Glutamatergic neuron (in vitro differentiated cells): ENCODE data around the gene KLF5. TPM values are rescaled to one million over a fixed set of nuclear protein-coding genes. Genes with fewer than 3 reads are reported as not detected.

Experiments used
- DNase-seq: peaks from one replicate; pipeline ENCODE4 v3.0.0; 2022
- H3K27ac Mint-ChIP-seq: one replicate; pipeline ENCODE4 v1.8.0; 2020; ENCODE audit warnings: mild to moderate bottlenecking, mixed read lengths, inconsistent platforms; ENCODE audit not compliant: unreplicated experiment
- H3K27me3 Mint-ChIP-seq: one replicate; pipeline ENCODE4 v1.8.0; 2020; ENCODE audit warnings: mild to moderate bottlenecking, moderate library complexity, mixed read lengths, inconsistent platforms; ENCODE audit not compliant: unreplicated experiment
- H3K36me3 Mint-ChIP-seq: one replicate; pipeline ENCODE4 v1.8.0; 2020; ENCODE audit warnings: mild to moderate bottlenecking, mixed read lengths, inconsistent platforms; ENCODE audit not compliant: unreplicated experiment
- H3K4me1 Mint-ChIP-seq: one replicate; pipeline ENCODE4 v1.8.0; 2020; ENCODE audit warnings: mild to moderate bottlenecking, low read depth, mixed read lengths, inconsistent platforms; ENCODE audit not compliant: unreplicated experiment
- H3K4me3 Mint-ChIP-seq: one replicate; pipeline ENCODE4 v1.8.0; 2020; ENCODE audit warnings: mild to moderate bottlenecking, mixed read lengths, inconsistent platforms; ENCODE audit not compliant: unreplicated experiment
- H3K9me3 Mint-ChIP-seq: one replicate; pipeline ENCODE4 v1.8.0; 2020; ENCODE audit warnings: mild to moderate bottlenecking, moderate library complexity, mixed read lengths, inconsistent platforms; ENCODE audit not compliant: unreplicated experiment
- total RNA-seq: library from RNA; stranded (reverse); fragmentation: NEBNext Ultra II Directional; extraction: Animal tissue kit (Norgen Biotek cat#: 25700); gene quantifications from one replicate; pipeline ENCODE4 v1.2.1, GENCODE V29; 2021; ENCODE audit not compliant: unreplicated experiment
- TF ChIP-seq, protein P1 (sequence below): fragments of 200-600 bp; sonication (generic); IDR thresholded peaks from one replicate; pipeline ENCODE4 v1.5.0; 2021; ENCODE audit not compliant: partially characterized antibody, unreplicated experiment

KLF5 gene
- total RNA-seq, 1 donor from 2014 or later = 0.34 TPM

DNA sequence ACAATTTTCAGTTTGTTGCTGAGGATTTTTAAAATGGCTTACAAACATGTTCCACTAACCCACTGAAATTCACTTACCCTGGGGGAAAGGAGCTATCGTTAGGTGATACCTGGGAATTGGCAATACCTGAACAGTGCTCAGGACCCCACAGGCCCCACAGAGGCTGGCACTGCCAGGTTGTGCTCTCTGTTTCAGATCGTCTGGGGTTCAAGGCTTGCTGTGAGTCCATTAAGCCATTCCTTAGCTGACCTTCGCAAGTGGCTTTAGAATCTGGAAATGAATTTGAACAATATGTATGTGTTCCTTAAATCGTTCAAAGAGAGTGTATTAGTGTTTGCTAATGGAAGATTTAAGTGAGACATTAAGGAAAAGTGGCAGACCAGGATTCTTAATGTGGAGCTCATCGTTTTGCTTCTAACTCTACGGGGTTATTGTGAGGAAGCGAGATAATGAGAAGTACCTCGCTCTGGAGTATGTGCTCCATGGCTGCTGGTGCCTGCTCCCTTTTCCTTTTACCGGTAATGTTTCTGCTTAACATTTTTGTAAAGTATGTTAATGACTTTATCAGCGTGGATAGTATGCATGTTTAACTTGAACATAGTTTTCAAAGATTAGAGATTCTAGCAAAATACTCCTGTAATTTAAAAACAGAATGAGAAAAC is 13.6 kb downstream of the KLF5 start:
- H3K27ac Mint-ChIP-seq = no peak overlapping the region
- DNase-seq = no peak
- TF ChIP-seq, protein P1, sequence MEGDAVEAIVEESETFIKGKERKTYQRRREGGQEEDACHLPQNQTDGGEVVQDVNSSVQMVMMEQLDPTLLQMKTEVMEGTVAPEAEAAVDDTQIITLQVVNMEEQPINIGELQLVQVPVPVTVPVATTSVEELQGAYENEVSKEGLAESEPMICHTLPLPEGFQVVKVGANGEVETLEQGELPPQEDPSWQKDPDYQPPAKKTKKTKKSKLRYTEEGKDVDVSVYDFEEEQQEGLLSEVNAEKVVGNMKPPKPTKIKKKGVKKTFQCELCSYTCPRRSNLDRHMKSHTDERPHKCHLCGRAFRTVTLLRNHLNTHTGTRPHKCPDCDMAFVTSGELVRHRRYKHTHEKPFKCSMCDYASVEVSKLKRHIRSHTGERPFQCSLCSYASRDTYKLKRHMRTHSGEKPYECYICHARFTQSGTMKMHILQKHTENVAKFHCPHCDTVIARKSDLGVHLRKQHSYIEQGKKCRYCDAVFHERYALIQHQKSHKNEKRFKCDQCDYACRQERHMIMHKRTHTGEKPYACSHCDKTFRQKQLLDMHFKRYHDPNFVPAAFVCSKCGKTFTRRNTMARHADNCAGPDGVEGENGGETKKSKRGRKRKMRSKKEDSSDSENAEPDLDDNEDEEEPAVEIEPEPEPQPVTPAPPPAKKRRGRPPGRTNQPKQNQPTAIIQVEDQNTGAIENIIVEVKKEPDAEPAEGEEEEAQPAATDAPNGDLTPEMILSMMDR = no peak
- H3K27me3 Mint-ChIP-seq = no peaks in the 10 kb centered on the region
- peaks cover 5% of the 10 kb centered on the region for H3K4me1 Mint-ChIP-seq
- no peak overlapping the region for H3K4me3 Mint-ChIP-seq
- no peaks in the 10 kb centered on the region for H3K9me3 Mint-ChIP-seq
- H3K36me3 Mint-ChIP-seq = no peaks in the 10 kb centered on the region

GRCh38 chr13:73073050-73073449 is 14.2 kb downstream of the KLF5 start:
- TF ChIP-seq, protein P1 = no peak
- Mint-ChIP-seq H3K27me3 (no peaks in the 10 kb centered on the region), H3K4me3 (no peak overlapping the region), H3K36me3 (no peaks in the 10 kb centered on the region), H3K4me1 (peaks cover 5% of the 10 kb centered on the region), H3K9me3 (no peaks in the 10 kb centered on the region), H3K27ac (no peak overlapping the region)
- DNase-seq = no peak

GRCh38 chr13:73074014-73074413 is 15.2 kb downstream of the KLF5 start:
- Mint-ChIP-seq H3K4me3 (no peak overlapping the region), H3K4me1 (peaks cover 5% of the 10 kb centered on the region), H3K27me3 (no peaks in the 10 kb centered on the region), H3K27ac (no peak overlapping the region), H3K36me3 (peaks cover 4% of the 10 kb centered on the region), H3K9me3 (no peaks in the 10 kb centered on the region)
- no peak for DNase-seq
- TF ChIP-seq, protein P1 = no peak

DNA sequence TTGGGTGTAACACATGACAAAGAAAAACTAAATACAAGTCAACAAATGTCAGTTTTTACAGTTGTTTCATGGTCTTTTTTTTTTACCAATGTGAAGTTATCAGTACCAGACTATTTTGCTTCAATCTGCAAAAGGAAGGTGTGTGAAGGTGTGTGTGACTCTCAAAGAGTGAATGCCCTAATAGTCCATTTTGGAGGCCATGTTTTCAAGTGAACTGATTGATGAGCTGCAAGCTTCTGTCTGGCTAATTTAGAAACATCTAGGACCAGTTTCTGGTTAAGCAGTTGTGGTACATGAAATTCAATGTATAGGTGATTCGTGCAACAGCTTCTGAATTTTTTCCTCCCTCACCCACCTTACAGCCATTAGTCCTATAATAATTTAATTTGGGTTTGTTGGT is 16.1 kb downstream of the KLF5 start:
- H3K4me3 Mint-ChIP-seq = no peak overlapping the region
- peaks cover 4% of the 10 kb centered on the region for H3K36me3 Mint-ChIP-seq
- H3K4me1 Mint-ChIP-seq = peaks cover 5% of the 10 kb centered on the region
- H3K9me3 Mint-ChIP-seq = no peaks in the 10 kb centered on the region
- no peak overlapping the region for H3K27ac Mint-ChIP-seq
- DNase-seq = no peak
- no peaks in the 10 kb centered on the region for H3K27me3 Mint-ChIP-seq
- TF ChIP-seq, protein P1 = no peak

DNA sequence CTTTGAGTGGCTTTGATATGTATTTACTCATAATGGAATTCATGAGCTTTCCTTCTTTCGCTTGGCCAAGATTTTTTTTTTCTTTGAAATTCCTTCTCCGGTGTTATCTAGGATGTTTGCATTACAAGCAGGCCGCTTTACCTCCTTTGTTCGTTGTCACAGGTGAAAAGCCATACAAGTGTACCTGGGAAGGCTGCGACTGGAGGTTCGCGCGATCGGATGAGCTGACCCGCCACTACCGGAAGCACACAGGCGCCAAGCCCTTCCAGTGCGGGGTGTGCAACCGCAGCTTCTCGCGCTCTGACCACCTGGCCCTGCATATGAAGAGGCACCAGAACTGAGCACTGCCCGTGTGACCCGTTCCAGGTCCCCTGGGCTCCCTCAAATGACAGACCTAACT is 16.7 kb downstream of the KLF5 start:
- H3K4me3 Mint-ChIP-seq = peak overlapping the region; percentile 40
- peak; percentile 30 for DNase-seq

More for the DNA sequence above, 16.7 kb downstream of the KLF5 start:
- TF ChIP-seq, protein P1 = no peak
- H3K36me3 Mint-ChIP-seq = peaks cover 4% of the 10 kb centered on the region
- H3K27me3 Mint-ChIP-seq = no peaks in the 10 kb centered on the region
- peaks cover 5% of the 10 kb centered on the region for H3K4me1 Mint-ChIP-seq
- H3K9me3 Mint-ChIP-seq = no peaks in the 10 kb centered on the region
- no peak overlapping the region for H3K27ac Mint-ChIP-seq
